Breast epithelium (tissue), 4 donors: ENCODE results near the gene DPPA4. TPM values are rescaled to one million over a fixed set of nuclear protein-coding genes. Genes with fewer than 3 reads are reported as not detected.

Experiments
- DNase-seq, 2 donors: peaks; one replicate each; pipeline ENCODE4 v3.0.0-alpha.2; 2019; ENCODE audit warnings: low spot score in 2 of 2
- H3K27ac ChIP-seq, 2 donors: fragments of 200-600 bp; sonication (generic) in 1 of 2; one replicate each; pipeline ENCODE4 v1.5.1; 2016 to 2019; ENCODE audit warnings: mild to moderate bottlenecking in 1 of 2
- H3K27me3 ChIP-seq, 2 donors: fragments of 200-600 bp; sonication (generic) in 1 of 2; one replicate each; pipeline versions ENCODE4 v1.5.1 to v1.6.0; 2017 to 2019; ENCODE audit warnings: control low read depth in 1 of 2, mild to moderate bottlenecking in 1 of 2
- H3K36me3 ChIP-seq: fragments of 200-600 bp; one replicate; pipeline ENCODE4 v1.5.1; 2019
- H3K4me1 ChIP-seq, 2 donors: fragments of 200-600 bp; sonication (generic); one replicate each; pipeline ENCODE4 v1.5.1; 2016 to 2019; ENCODE audit warnings: control low read depth in 1 of 2
- H3K4me3 ChIP-seq, 3 donors: fragments of 200-600 bp; sonication (generic); 1 replicate in 2 of 3; 2 replicates in 1 of 3; pipeline ENCODE4 v1.5.1; 2016 to 2019; ENCODE audit warnings: mild to moderate bottlenecking in 3 of 3, moderate library complexity in 2 of 3
- H3K9me3 ChIP-seq, 2 donors: fragments of 200-600 bp; sonication (generic) in 1 of 2; one replicate each; pipeline ENCODE4 v1.5.1; 2016 to 2019; ENCODE audit warnings: control low read depth in 1 of 2
- CTCF ChIP-seq, 3 donors: fragments of 450-650 bp; IDR thresholded peaks; one replicate each; pipeline ENCODE4 v1.5.1; 2016 to 2017; ENCODE audit warnings: antibody characterized with exemption in 3 of 3, mild to moderate bottlenecking in 3 of 3, moderate library complexity in 3 of 3
- POLR2A ChIP-seq: fragments of 450-650 bp; IDR thresholded peaks from one replicate; pipeline ENCODE4 v1.6.1; 2016; ENCODE audit warnings: antibody characterized with exemption, mild to moderate bottlenecking, moderate library complexity
- POLR2AphosphoS5 ChIP-seq, 3 donors: sonication (generic); formaldehyde crosslinking; IDR thresholded peaks; one replicate each; pipeline ENCODE4 v1.6.1; 2017; ENCODE audit warnings: antibody characterized with exemption in 3 of 3
- intact Hi-C: fragments of 100-400 bp; cut with DNase I; formaldehyde crosslinking; loops from one replicate; pipeline ENCODE4 v1.15.1; 2023; ENCODE audit warnings: low total_unique reads
- total RNA-seq, 3 donors: library from RNA; depleted of rRNA; stranded (reverse); fragments of >200 nt; gene quantifications; one replicate each; pipeline ENCODE4 v1.1.0, GENCODE V29; 2016

The DPPA4 gene
- total RNA-seq, 3 donors from 2014 or later = not detected

DNA sequence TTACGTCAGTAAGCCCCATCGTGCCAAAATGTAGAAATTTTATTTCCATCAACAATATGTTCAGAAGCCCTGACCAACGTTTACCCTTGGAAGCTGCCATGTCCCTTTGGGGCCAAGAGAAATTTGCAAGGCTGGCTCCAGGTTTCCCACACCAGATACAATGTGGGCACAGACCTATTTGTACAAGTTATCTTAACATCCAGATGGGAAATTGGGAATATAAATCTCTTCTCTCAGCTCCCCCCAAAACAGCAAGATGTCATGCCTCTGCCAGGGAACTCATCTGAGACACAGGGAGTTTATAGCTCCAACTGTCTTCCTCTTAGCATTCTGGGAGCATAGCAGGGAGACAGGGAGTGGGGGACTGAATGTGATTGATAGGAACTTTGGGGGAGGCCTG lies 11.7 kb downstream of the DPPA4 start:
- Histone ChIP-seq H3K36me3 (no peaks in the 10 kb centered on the region), H3K4me1 (no peaks in the 10 kb centered on the region), H3K4me3 (no peak overlapping the region), H3K27ac (no peak overlapping the region), H3K27me3 (no peaks in the 10 kb centered on the region), H3K9me3 (no peaks in the 10 kb centered on the region)
- DNase-seq = no peak
- intact Hi-C loops = no loop called here
- no peak for TF ChIP-seq POLR2A
- TF ChIP-seq CTCF (IDR thresholded peaks at IDR 0.05) = no peak
- no peak for TF ChIP-seq POLR2AphosphoS5 (IDR thresholded peaks at IDR 0.05)

GRCh38 chr3:109325109-109325508 lies 12.2 kb downstream of the DPPA4 start:
- no peak overlapping the region for H3K4me3 ChIP-seq
- intact Hi-C loops = no loop called here
- DNase-seq = no peak
- no peak for TF ChIP-seq CTCF (IDR thresholded peaks at IDR 0.05)
- TF ChIP-seq POLR2A = no peak
- TF ChIP-seq POLR2AphosphoS5 (IDR thresholded peaks at IDR 0.05) = no peak
- H3K4me1 ChIP-seq = no peaks in the 10 kb centered on the region
- no peaks in the 10 kb centered on the region for H3K27me3 ChIP-seq
- H3K36me3 ChIP-seq = no peaks in the 10 kb centered on the region
- no peaks in the 10 kb centered on the region for H3K9me3 ChIP-seq
- H3K27ac ChIP-seq = no peak overlapping the region

GRCh38 chr3:109316162-109316730 lies 21.1 kb downstream of the DPPA4 start, which contains the start of gene DPPA2:
TSS of gene DPPA2 (minus strand) at chr3:109316517. CDS start at chr3:109314542, 1,975 bp downstream.
- no peak within 1 kb of the TSS for H3K4me3 ChIP-seq
- H3K27me3 ChIP-seq = no peaks in the 10 kb centered on the region
- no peaks in the 10 kb centered on the region for H3K36me3 ChIP-seq
- DNase-seq = no peak
- H3K4me1 ChIP-seq = no peaks in the 10 kb centered on the region
- intact Hi-C loops = no loop called here
- no peak for TF ChIP-seq CTCF (IDR thresholded peaks at IDR 0.05)
- H3K27ac ChIP-seq = no peak within 1 kb of the TSS
- peaks cover 0 to 3% of the 10 kb centered on the region in 2 donors for H3K9me3 ChIP-seq

DNA sequence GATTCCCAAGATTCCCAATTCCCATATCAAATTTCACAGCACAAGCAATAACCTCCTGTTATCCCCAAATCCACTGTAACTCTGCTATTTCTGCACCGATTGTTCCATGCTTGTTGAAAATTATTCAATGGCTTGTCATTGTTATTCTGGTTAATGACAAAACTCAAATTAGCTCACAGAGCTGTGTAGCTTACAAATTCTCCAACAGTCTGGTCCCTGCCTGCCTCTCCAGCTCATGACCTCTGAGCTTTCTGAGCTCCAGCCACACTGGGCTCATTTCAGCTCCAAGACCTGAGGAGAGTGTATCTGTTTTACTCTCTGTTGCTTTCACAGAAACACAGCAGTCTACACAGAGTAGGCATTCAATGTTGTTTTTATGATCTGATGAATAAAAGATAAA lies 24.3 kb downstream of the DPPA4 start:
- Histone ChIP-seq H3K4me1 (no peaks in the 10 kb centered on the region), H3K4me3 (no peak overlapping the region), H3K27me3 (no peaks in the 10 kb centered on the region), H3K36me3 (no peaks in the 10 kb centered on the region), H3K27ac (no peak overlapping the region), H3K9me3 (peaks cover 0 to 3% of the 10 kb centered on the region in 2 donors)
- intact Hi-C loops = no loop called here
- no peak for TF ChIP-seq CTCF (IDR thresholded peaks at IDR 0.05)
- TF ChIP-seq POLR2AphosphoS5 (IDR thresholded peaks at IDR 0.05) = no peak
- no peak for TF ChIP-seq POLR2A
- no peak for DNase-seq

GRCh38 chr3:109297496-109297895 lies 39.9 kb downstream of the DPPA4 start:
- TF ChIP-seq CTCF (IDR thresholded peaks at IDR 0.05) = no peak
- TF ChIP-seq POLR2AphosphoS5 (IDR thresholded peaks at IDR 0.05) = no peak
- no peak for TF ChIP-seq POLR2A
- Histone ChIP-seq H3K4me3 (no peak overlapping the region), H3K36me3 (no peaks in the 10 kb centered on the region), H3K4me1 (no peaks in the 10 kb centered on the region), H3K27ac (no peak overlapping the region), H3K9me3 (no peaks in the 10 kb centered on the region), H3K27me3 (no peaks in the 10 kb centered on the region)
- intact Hi-C loops = no loop called here
- no peak for DNase-seq
